IMR-90 (cell line): Measurements from ENCODE around the gene CD55. TPM values are rescaled to one million over a fixed set of nuclear protein-coding genes. Genes with fewer than 3 reads are reported as not detected.

ENCODE experiments used
- ATAC-seq: fragments of 200-7000 bp; cut with Tn5 transposase; 2 replicates; pipeline ENCODE4 v1.9.1; 2020; ENCODE audit warnings: low read depth, mild to moderate bottlenecking, moderate library complexity
- BruUV-seq: library from RNA; stranded (reverse); fragments of 400-500 nt; replicated peaks from 2 replicates; lab custom pipeline; 2021; lab: Mats Ljungman, UMichigan
- CTCF ChIA-PET: fragments of 300-600 bp; formaldehyde crosslinking; extraction: SDS; loops from one replicate; lab custom pipeline; 2021; ENCODE audit warnings: antibody characterized with exemption; lab: Yijun Ruan, JAX
- POLR2A ChIA-PET: fragments of 300-600 bp; sonication (Branson Sonifier 250); formaldehyde crosslinking; loops from one replicate; lab custom pipeline; 2022; ENCODE audit warnings: antibody characterized with exemption; ENCODE audit not compliant: unreplicated experiment; lab: Charles Lee
- DNase-seq: peaks from one replicate; pipeline ENCODE4 v3.0.0; 2013
- H2AFZ ChIP-seq: replicated peaks from 2 replicates; pipeline ENCODE3; 2013; ENCODE audit warnings: low read length, mild to moderate bottlenecking; ENCODE audit not compliant: poor library complexity
- H2AK5ac ChIP-seq: 2 replicates; pipeline ENCODE4 v1.6.1; 2013; ENCODE audit warnings: low read depth, low read length, inconsistent platforms
- H2AK9ac ChIP-seq: replicated peaks from 2 replicates; pipeline ENCODE3; 2013; ENCODE audit warnings: mild to moderate bottlenecking, low read depth, low read length, moderate library complexity; ENCODE audit not compliant: poor library complexity
- H2BK120ac ChIP-seq: 2 replicates; pipeline ENCODE4 v1.6.1; 2013; ENCODE audit warnings: low read depth, low read length, inconsistent platforms
- H2BK15ac ChIP-seq: 3 replicates; pipeline ENCODE4 v1.6.1; 2013; ENCODE audit warnings: low read depth, low read length, inconsistent platforms
- H2BK20ac ChIP-seq: 2 replicates; pipeline ENCODE4 v1.6.1; 2013; ENCODE audit warnings: low read depth, mild to moderate bottlenecking, inconsistent platforms, low read length, moderate library complexity
- H2BK5ac ChIP-seq: 2 replicates; pipeline ENCODE4 v1.6.1; 2013; ENCODE audit warnings: mild to moderate bottlenecking, low read depth, low read length, inconsistent platforms; ENCODE audit not compliant: poor library complexity, severe bottlenecking
- H3K14ac ChIP-seq: replicated peaks from 2 replicates; pipeline ENCODE4 v1.6.1; 2013; ENCODE audit warnings: low read depth, low read length, inconsistent platforms
- H3K18ac ChIP-seq: 2 replicates; pipeline ENCODE4 v1.6.1; 2013; ENCODE audit warnings: low read depth, low read length, control low read depth
- H3K23ac ChIP-seq: 2 replicates; pipeline ENCODE4 v1.6.1; 2013; ENCODE audit warnings: low read depth, low read length, inconsistent platforms
- H3K27ac ChIP-seq: 2 replicates; pipeline ENCODE4 v1.5.1; 2013; ENCODE audit warnings: mild to moderate bottlenecking, control low read depth, low read length; ENCODE audit not compliant: insufficient read depth
- H3K27me3 ChIP-seq: 2 replicates; pipeline ENCODE4 v1.6.1; 2013; ENCODE audit warnings: low read length; ENCODE audit not compliant: control insufficient read depth, insufficient read depth
- H3K36me3 ChIP-seq: 2 replicates; pipeline ENCODE4 v1.6.1; 2013; ENCODE audit warnings: low read length, mixed read lengths; ENCODE audit not compliant: control insufficient read depth, insufficient read depth
- H3K4ac ChIP-seq: 2 replicates; pipeline ENCODE4 v1.6.1; 2013; ENCODE audit warnings: low read depth, low read length, inconsistent platforms
- H3K4me1 ChIP-seq: 2 replicates; pipeline ENCODE4 v1.6.1; 2013; ENCODE audit warnings: low read length, mixed read lengths; ENCODE audit not compliant: control insufficient read depth, insufficient read depth
- H3K4me2 ChIP-seq: 2 replicates; pipeline ENCODE4 v1.6.1; 2013; ENCODE audit warnings: low read depth, mild to moderate bottlenecking, control low read depth, low read length, moderate library complexity
- H3K4me3 ChIP-seq: 2 replicates; pipeline ENCODE4 v1.5.1; 2013; ENCODE audit warnings: low read depth, mild to moderate bottlenecking, control low read depth, low read length, moderate library complexity; ENCODE audit not compliant: insufficient read depth
- H3K56ac ChIP-seq: 2 replicates; pipeline ENCODE4 v1.6.1; 2013; ENCODE audit warnings: low read length, inconsistent platforms; ENCODE audit not compliant: insufficient read depth; ENCODE audit errors: extremely low read depth
- H3K79me1 ChIP-seq, 2 experiments: 2 replicates each; pipeline ENCODE4 v1.6.1; 2013; ENCODE audit warnings: low read length in 2 of 2, inconsistent platforms in 1 of 2, low read depth in 1 of 2
- H3K9ac ChIP-seq: 2 replicates; pipeline ENCODE4 v1.6.1; 2013; ENCODE audit warnings: low read depth, low read length, control low read depth
- H3K9me1 ChIP-seq: 2 replicates; pipeline ENCODE4 v1.6.1; 2013; ENCODE audit warnings: low read length, inconsistent platforms; ENCODE audit not compliant: insufficient read depth
- H3K9me3 ChIP-seq: 2 replicates; pipeline ENCODE4 v1.6.1; 2013; ENCODE audit warnings: low read length; ENCODE audit not compliant: control insufficient read depth, insufficient read depth
- H4K20me1 ChIP-seq: 2 replicates; pipeline ENCODE4 v1.6.1; 2013; ENCODE audit warnings: low read length, inconsistent platforms; ENCODE audit not compliant: insufficient read depth
- H4K5ac ChIP-seq: 2 replicates; pipeline ENCODE4 v1.6.1; 2013; ENCODE audit warnings: mild to moderate bottlenecking, low read depth, low read length, control low read depth
- H4K8ac ChIP-seq, 2 experiments: 2 replicates each; pipeline ENCODE4 v1.6.1; 2013; ENCODE audit warnings: low read depth in 2 of 2, low read length in 2 of 2, control low read depth in 1 of 2, inconsistent platforms in 1 of 2
- H4K91ac ChIP-seq: 2 replicates; pipeline ENCODE4 v1.6.1; 2013; ENCODE audit warnings: low read depth, low read length, inconsistent platforms; ENCODE audit not compliant: insufficient read depth
- CHD1 ChIP-seq: IDR thresholded peaks from 2 replicates; pipeline ENCODE4 v1.6.1; 2012; ENCODE audit warnings: low read depth, low read length, improper control_type of control experiment
- CTCF ChIP-seq: conservative IDR thresholded peaks from 2 replicates; pipeline ENCODE4 v1.5.1; 2012; ENCODE audit warnings: mild to moderate bottlenecking, low read depth, low read length, improper control_type of control experiment
- MAFK ChIP-seq: IDR thresholded peaks from 2 replicates; pipeline ENCODE4 v1.6.1; 2012; ENCODE audit warnings: low read depth, low read length, improper control_type of control experiment
- USF2 ChIP-seq: fragments of 150-350 bp; IDR thresholded peaks from 2 replicates; pipeline ENCODE4 v1.6.1; 2017; ENCODE audit warnings: mild to moderate bottlenecking, antibody characterized with exemption, low read length, low read depth
- WGBS, 2 experiments: methylation state at CpG; one replicate each; pipeline versions ENCODE4 v1.1.5 to v1.1.7; 2013; ENCODE audit warnings: missing lambda C conversion rate in 2 of 2; ENCODE audit not compliant: insufficient read length in 1 of 2; ENCODE audit errors: extremely low coverage in 2 of 2; 5-methylcytosine and 5-hydroxymethylcytosine counted together
- dilution Hi-C: fragments of 300-500 bp; cut with HindIII; formaldehyde crosslinking; loops from one replicate; pipeline ENCODE4 v1.14.3; 2018; ENCODE audit warnings: low sequenced_read_pairs; ENCODE audit not compliant: unreplicated experiment
- in situ Hi-C: fragments of 300-500 bp; cut with MboI; formaldehyde crosslinking; loops from 3 replicates; pipeline ENCODE4 v1.14.3; 2019; ENCODE audit warnings: low sequenced_read_pairs, inconsistent platforms, mixed read lengths
- intact Hi-C: fragments of 100-400 bp; cut with micrococcal nuclease; formaldehyde crosslinking; loops from 2 replicates; pipeline ENCODE4 v1.10.0; 2022
- polyA plus RNA-seq, 3 experiments: library from polyadenylated mRNA; depleted of rRNA; stranded (reverse); fragments of >200 nt; gene quantifications; 2 replicates each; pipeline ENCODE4 v1.2.3, GENCODE V29; 2012; ENCODE audit warnings: low replicate concordance in 1 of 3
- total RNA-seq: library from RNA; depleted of rRNA; stranded (reverse); fragments of >200 nt; gene quantifications from 2 replicates; pipeline ENCODE4 v1.2.3, GENCODE V29; 2012

Gene CD55
- total and polyA plus RNA-seq, 2 of the 4 experiments (the other 2 are of a cell fraction), result 6.6 to 11.5 TPM

GRCh38 chr1:207355060-207355459 is 33.6 kb downstream of the CD55 start:
- Histone ChIP-seq H3K9ac (no peak overlapping the region), H3K4me3 (no peak overlapping the region), H3K79me1 (no peaks in the 10 kb centered on the region; a peak in 1 of 4 replicates), H3K9me1 (no peaks in the 10 kb centered on the region), H2BK20ac (no peak overlapping the region), H4K5ac (no peak overlapping the region), H2AFZ (no peak overlapping the region), H3K9me3 (no peaks in the 10 kb centered on the region), H3K23ac (no peak overlapping the region), H3K14ac (no peak overlapping the region), H3K4ac (no peak overlapping the region), H4K91ac (no peak overlapping the region), H3K4me1 (no peaks in the 10 kb centered on the region), H3K36me3 (no peaks in the 10 kb centered on the region), H2AK5ac (no peak overlapping the region), H2BK120ac (no peak overlapping the region), H3K18ac (no peak overlapping the region), H2BK5ac (no peak overlapping the region), H4K20me1 (no peaks in the 10 kb centered on the region), H3K27ac (no peak overlapping the region), H2BK15ac (no peak overlapping the region), H3K56ac (no peak overlapping the region), H4K8ac (no peak overlapping the region), H2AK9ac (no peak overlapping the region), H3K27me3 (no peaks in the 10 kb centered on the region), H3K4me2 (no peak overlapping the region)
- ChIA-PET POLR2A (no interaction called here), CTCF (interaction anchor here (0.7 kb wide), 1 partner anchor 35 kb away, joined by 3 read pairs; no protein-coding TSS in a partner anchor)
- intact Hi-C loops, result no loop called here
- BruUV-seq, result no TSS peak
- in situ Hi-C loops, result no loop called here
- WGBS, 2 experiments, result no CpG with 5 or more reads among the region's 1 CpG
- no peak for ATAC-seq
- dilution Hi-C loops, result no loop called here
- TF ChIP-seq MAFK (no peak), USF2 (no peak), CTCF (no peak), CHD1 (no peak)
- DNase-seq, result no peak
